Measurements from ENCODE around the gene RND2. TPM values are rescaled to one million over a fixed set of nuclear protein-coding genes. Genes with fewer than 3 reads are reported as not detected.

RND2 gene
- total and polyA plus RNA-seq, 2 of the 13 experiments (the other 11 are each of a cell fraction or from before 2014, with no cell fraction given), result 0.05 to 0.11 TPM

GRCh38 chr17:42980274-42980765, 44.7 kb upstream of the RND2 start, which contains the start of gene RUNDC1 (continued):
- TF ChIP-seq ZNF776 (CRISPR knock-in tag; IDR thresholded peaks at IDR 0.05) (no peak), HIC2 (CRISPR knock-in tag; IDR thresholded peaks at IDR 0.05; ENCODE audit: low read depth) (no peak), HOXA3 (CRISPR knock-in tag; IDR thresholded peaks at IDR 0.05) (peak; percentile 88), ZNF354B (CRISPR knock-in tag; IDR thresholded peaks at IDR 0.05) (no peak), ZKSCAN5 (CRISPR knock-in tag; IDR thresholded peaks at IDR 0.05) (no peak), SP140L (CRISPR knock-in tag; IDR thresholded peaks at IDR 0.05; ENCODE audit: borderline replicate concordance) (peak; percentile 75; the same call in 1 of the 2 replicates), ZKSCAN1 (IDR thresholded peaks at IDR 0.05; ENCODE audit: low read length) (no peak), GABPB1 (CRISPR knock-in tag; IDR thresholded peaks at IDR 0.05) (peak; percentile 92), RNF219 (CRISPR knock-in tag; IDR thresholded peaks at IDR 0.05) (no peak), SYNCRIP (IDR thresholded peaks at IDR 0.05; ENCODE audit: insufficient read depth, low read depth, low read length) (no peak), SIN3A (IDR thresholded peaks at IDR 0.05; ENCODE audit: borderline replicate concordance, low read depth, low read length) (peak; percentile 98), ZBTB49 (CRISPR knock-in tag; IDR thresholded peaks at IDR 0.05; ENCODE audit: borderline replicate concordance) (no peak; the same call in 1 of the 2 replicates), ZNF274 (CRISPR knock-in tag; IDR thresholded peaks at IDR 0.05) (peak; percentile 13; the same call in 1 of the 2 replicates), EED (CRISPR knock-in tag; IDR thresholded peaks at IDR 0.05) (no peak), XBP1 (CRISPR knock-in tag; IDR thresholded peaks at IDR 0.05) (no peak), TMF1 (CRISPR knock-in tag; IDR thresholded peaks at IDR 0.05; ENCODE audit: low read depth) (no peak), ZNF503 (CRISPR knock-in tag; IDR thresholded peaks at IDR 0.05) (no peak), TBX2 (CRISPR knock-in tag; IDR thresholded peaks at IDR 0.05; ENCODE audit: borderline replicate concordance) (no peak), ZNF362 (CRISPR knock-in tag; IDR thresholded peaks at IDR 0.05; ENCODE audit: borderline replicate concordance) (no peak)

Data from HepG2 (cell line).